Duodenal mucosa (tissue), 2 donors: ENCODE results near the gene ZBTB46.

ENCODE experiments used
- H3K27ac ChIP-seq: one replicate; pipeline ENCODE4 v1.7.0; 2013; ENCODE audit warnings: low read depth, low read length
- H3K27me3 ChIP-seq, 2 donors: one replicate each; pipeline ENCODE4 v1.7.0; 2013; ENCODE audit warnings: low read length in 2 of 2, control low read depth in 1 of 2; ENCODE audit not compliant: insufficient read depth in 2 of 2, control insufficient read depth in 1 of 2
- H3K36me3 ChIP-seq, 2 donors: one replicate each; pipeline ENCODE4 v1.7.0; 2013; ENCODE audit warnings: low read length in 2 of 2, control low read depth in 1 of 2; ENCODE audit not compliant: insufficient read depth in 2 of 2, control insufficient read depth in 1 of 2
- H3K4me1 ChIP-seq, 2 donors: one replicate each; pipeline ENCODE4 v1.7.0; 2013; ENCODE audit warnings: low read length in 2 of 2, control low read depth in 1 of 2; ENCODE audit not compliant: insufficient read depth in 2 of 2, control insufficient read depth in 1 of 2
- H3K4me3 ChIP-seq, 2 donors: one replicate each; pipeline ENCODE4 v1.7.0; 2013; ENCODE audit warnings: low read length in 2 of 2, low read depth in 1 of 2
- H3K9ac ChIP-seq, 2 donors: one replicate each; pipeline ENCODE4 v1.7.0; 2013; ENCODE audit warnings: low read length in 2 of 2, low read depth in 1 of 2
- H3K9me3 ChIP-seq, 2 donors: one replicate each; pipeline ENCODE4 v1.7.0; 2013; ENCODE audit warnings: low read length in 2 of 2, control low read depth in 1 of 2; ENCODE audit not compliant: control insufficient read depth in 1 of 2

ZBTB46 gene

DNA sequence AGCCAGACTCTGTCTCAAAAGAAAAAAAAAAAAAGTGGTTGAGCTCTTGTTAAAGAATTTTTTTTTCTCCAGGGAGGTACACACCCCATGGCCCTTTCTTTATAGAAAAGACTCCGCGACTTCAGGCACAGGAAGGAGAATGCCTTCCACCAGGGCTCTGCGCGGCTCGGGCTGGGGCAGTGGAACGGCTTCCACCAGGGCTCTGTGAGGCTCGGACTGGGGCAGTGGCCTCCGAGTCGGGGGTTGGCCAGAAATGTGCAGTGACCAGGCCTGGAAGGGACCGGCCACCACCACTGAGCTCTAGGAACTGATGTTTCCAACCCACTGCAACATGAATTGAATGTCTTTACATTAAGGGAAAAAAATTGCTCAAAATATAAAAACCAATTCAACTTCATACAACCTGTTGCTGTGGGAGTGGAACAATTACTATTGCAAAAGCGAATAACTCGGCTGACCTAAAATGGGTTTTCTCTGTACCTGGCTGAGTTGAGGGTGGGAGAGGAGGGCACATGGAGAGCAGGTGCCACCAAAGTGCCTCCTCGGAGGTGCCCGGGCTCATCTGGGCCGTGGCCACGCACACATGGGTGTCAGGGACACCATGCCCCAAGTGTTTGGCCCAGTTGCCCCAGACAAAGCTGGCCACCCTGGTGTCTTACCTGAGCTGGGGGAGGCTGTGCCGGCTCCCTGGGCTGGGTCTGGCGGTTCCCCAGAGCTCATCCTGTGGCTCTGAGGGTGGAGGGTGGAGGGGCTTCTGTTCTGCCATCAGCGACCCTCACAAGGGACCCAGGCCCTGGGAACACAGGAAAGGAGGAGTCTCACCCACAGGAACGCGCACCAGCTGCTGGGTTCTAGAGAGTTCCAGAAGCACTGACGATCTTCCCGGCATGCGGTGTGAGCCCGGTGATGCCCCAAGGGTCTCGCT is 62.2 kb downstream of the ZBTB46 start:
- Histone ChIP-seq H3K36me3 (peaks cover 0 to 3% of the 10 kb centered on the region in 2 donors), H3K9ac (no peak overlapping the region), H3K4me3 (no peak overlapping the region), H3K27ac (no peak overlapping the region), H3K27me3 (no peaks in the 10 kb centered on the region), H3K4me1 (no peaks in the 10 kb centered on the region), H3K9me3 (no peaks in the 10 kb centered on the region)

DNA sequence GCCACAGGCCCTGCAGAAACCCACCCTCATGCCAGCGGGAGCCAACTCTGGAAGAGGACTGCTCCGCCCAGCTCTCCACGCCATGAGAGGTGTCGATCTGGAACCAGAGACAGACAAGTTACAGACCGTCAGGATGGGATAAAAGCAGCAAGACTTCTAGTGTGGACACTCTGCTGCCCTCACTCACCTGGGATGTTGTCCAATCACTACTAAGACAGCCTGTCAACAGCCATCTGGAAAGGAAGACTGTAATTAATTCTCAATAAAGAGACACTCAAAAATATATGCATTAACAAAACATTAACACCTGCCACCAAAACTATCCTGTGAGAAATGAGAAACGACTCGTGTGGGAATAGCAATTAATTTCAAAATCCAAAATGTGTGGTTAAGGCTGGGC is 63.2 kb downstream of the ZBTB46 start:
- peaks cover 0 to 3% of the 10 kb centered on the region in 2 donors for H3K36me3 ChIP-seq
- H3K4me3 ChIP-seq, result no peak overlapping the region
- H3K9me3 ChIP-seq, result no peaks in the 10 kb centered on the region
- H3K4me1 ChIP-seq, result no peaks in the 10 kb centered on the region
- H3K9ac ChIP-seq, result no peak overlapping the region
- no peak overlapping the region for H3K27ac ChIP-seq
- peaks cover 0 to 6% of the 10 kb centered on the region in 2 donors for H3K27me3 ChIP-seq

DNA sequence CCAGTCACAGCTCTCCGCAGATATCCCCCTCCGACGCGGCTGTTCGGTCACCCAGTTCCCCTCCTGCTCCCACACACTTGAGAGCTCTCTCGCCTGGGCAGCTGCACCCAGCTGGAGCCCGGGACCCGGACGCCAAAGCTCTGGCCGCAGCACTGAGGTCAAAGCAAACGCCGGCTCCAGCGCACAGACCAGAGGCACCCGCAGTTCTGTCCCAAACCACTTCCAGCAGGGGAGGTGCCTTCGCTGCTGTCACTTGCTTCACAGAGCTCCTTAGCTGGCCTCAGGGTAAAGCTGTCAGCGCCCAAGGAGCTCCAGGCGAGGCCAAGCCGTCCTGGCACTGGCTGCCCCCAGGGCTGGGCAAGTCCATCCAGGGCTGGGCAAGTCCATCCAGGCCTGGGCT is 63.6 kb downstream of the ZBTB46 start:
- Histone ChIP-seq H3K9ac (no peak overlapping the region), H3K36me3 (peaks cover 0 to 3% of the 10 kb centered on the region in 2 donors), H3K4me3 (no peak overlapping the region)

GRCh38 chr20:63766695-63767426 is 64.2 kb downstream of the ZBTB46 start:
- H3K27ac ChIP-seq, result no peak overlapping the region
- H3K4me1 ChIP-seq, result no peaks in the 10 kb centered on the region
- no peak overlapping the region for H3K4me3 ChIP-seq
- no peak overlapping the region for H3K9ac ChIP-seq
- H3K27me3 ChIP-seq, result peaks cover 0 to 6% of the 10 kb centered on the region in 2 donors
- H3K36me3 ChIP-seq, result peaks cover 0 to 3% of the 10 kb centered on the region in 2 donors
- no peaks in the 10 kb centered on the region for H3K9me3 ChIP-seq

More for the DNA sequence above, 63.6 kb downstream of the ZBTB46 start:
- H3K27ac ChIP-seq, result no peak overlapping the region
- H3K27me3 ChIP-seq, result peaks cover 0 to 6% of the 10 kb centered on the region in 2 donors
- H3K9me3 ChIP-seq, result no peaks in the 10 kb centered on the region
- H3K4me1 ChIP-seq, result no peaks in the 10 kb centered on the region

GRCh38 chr20:63765902-63766301 is 65.2 kb downstream of the ZBTB46 start:
- Histone ChIP-seq H3K4me3 (no peak overlapping the region), H3K9ac (no peak overlapping the region), H3K36me3 (peaks cover 0 to 3% of the 10 kb centered on the region in 2 donors), H3K4me1 (no peaks in the 10 kb centered on the region), H3K27me3 (peaks cover 0 to 6% of the 10 kb centered on the region in 2 donors), H3K27ac (no peak overlapping the region), H3K9me3 (no peaks in the 10 kb centered on the region)

- Histone ChIP-seq H3K9ac (no peak overlapping the region), H3K9me3 (no peaks in the 10 kb centered on the region), H3K27me3 (peaks cover 0 to 6% of the 10 kb centered on the region in 2 donors), H3K4me1 (no peaks in the 10 kb centered on the region), H3K27ac (no peak overlapping the region), H3K36me3 (peaks cover 0 to 3% of the 10 kb centered on the region in 2 donors), H3K4me3 (no peak overlapping the region)
These were observed 65.8 kb downstream of the ZBTB46 start for GRCh38 chr20:63765082-63765873.

DNA sequence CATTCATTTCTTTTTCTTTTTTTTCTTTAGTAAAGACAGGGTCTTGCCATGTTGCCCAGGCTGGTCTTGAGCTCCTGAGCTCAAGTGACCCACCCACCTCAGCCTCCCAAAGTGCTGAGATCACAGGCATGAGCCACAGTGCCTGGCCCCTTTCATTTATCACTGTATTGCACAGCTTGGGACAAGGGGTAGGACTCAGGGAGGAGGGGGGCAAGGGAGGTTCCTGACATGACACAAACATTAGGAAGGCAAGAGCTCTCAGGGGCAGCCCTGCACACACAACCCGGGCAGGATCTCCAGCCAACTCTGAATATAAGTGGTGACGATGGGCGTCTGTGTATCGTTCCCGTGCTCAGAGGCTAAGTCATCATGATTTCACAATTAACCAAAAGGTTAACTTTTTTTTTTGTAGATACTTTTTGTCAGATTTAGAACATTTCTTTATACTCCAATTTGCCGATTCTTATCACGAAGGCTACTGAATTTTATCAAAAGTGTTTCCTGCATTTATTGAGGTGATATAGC is 71.6 kb downstream of the ZBTB46 start:
- H3K9ac ChIP-seq, result no peak overlapping the region
- H3K27me3 ChIP-seq, result peaks cover 0 to 6% of the 10 kb centered on the region in 2 donors
- no peak overlapping the region for H3K4me3 ChIP-seq
- no peaks in the 10 kb centered on the region for H3K4me1 ChIP-seq
- no peaks in the 10 kb centered on the region for H3K9me3 ChIP-seq
- no peak overlapping the region for H3K27ac ChIP-seq
- H3K36me3 ChIP-seq, result peaks cover 0 to 2% of the 10 kb centered on the region in 2 donors

DNA sequence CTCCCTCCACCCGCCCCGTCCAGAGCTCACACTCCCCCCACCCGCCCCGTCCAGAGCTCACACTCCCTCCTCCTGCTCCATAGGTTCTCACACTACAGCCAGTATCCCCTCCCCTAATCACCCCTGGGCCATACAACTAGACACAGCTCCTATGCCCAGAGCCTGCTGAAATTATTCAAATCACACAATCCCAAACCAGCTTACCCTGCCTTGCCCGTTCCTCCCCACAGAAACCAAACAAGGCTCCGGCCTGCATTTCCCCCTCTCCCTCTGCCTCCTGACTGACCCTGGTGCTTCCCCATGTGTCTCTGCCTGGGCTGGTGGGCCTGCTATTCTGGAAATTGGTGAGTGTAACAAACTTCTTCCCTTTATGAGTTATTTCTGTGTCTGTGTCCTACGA is 72.9 kb downstream of the ZBTB46 start:
- H3K9ac ChIP-seq, result no peak overlapping the region
- H3K27ac ChIP-seq, result no peak overlapping the region

DNA sequence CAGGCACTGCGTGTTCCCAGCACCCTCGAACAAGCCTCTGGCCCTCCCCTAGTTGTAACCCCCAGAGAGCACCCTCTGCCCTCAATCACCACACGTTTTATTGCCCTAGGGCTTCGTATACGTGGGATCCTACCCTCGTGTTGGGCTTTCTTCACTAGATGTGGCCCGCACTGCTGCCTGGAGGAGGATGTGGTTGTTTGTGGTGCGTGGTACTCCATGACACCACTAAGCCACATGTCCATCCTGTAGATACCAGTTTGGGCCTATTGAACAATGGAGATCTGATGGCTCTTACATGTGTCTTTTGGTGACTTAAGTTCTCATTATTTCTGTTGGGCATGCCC is 74.4 kb downstream of the ZBTB46 start:
- Histone ChIP-seq H3K4me1 (no peaks in the 10 kb centered on the region), H3K36me3 (peaks cover 0 to 2% of the 10 kb centered on the region in 2 donors), H3K9ac (no peak overlapping the region), H3K27me3 (no peaks in the 10 kb centered on the region), H3K27ac (no peak overlapping the region), H3K9me3 (no peaks in the 10 kb centered on the region), H3K4me3 (no peak overlapping the region)

More for the DNA sequence above, 72.9 kb downstream of the ZBTB46 start:
- H3K4me1 ChIP-seq, result no peaks in the 10 kb centered on the region
- H3K27me3 ChIP-seq, result peaks cover 0 to 2% of the 10 kb centered on the region in 2 donors
- H3K36me3 ChIP-seq, result peaks cover 0 to 2% of the 10 kb centered on the region in 2 donors
- no peaks in the 10 kb centered on the region for H3K9me3 ChIP-seq
- H3K4me3 ChIP-seq, result no peak overlapping the region
